K562 (cell line): Measurements from ENCODE around the gene S100A6. TPM values are rescaled to one million over a fixed set of nuclear protein-coding genes. Genes with fewer than 3 reads are reported as not detected.

Source experiments
- ATAC-seq: fragments of 200-7000 bp; cut with Tn5 transposase; 3 replicates; pipeline ENCODE4 v1.9.1; 2020; ENCODE audit warnings: moderate library complexity
- BruUV-seq: library from RNA; stranded (reverse); fragments of 400-500 nt; replicated peaks from 2 replicates; lab custom pipeline; 2021; lab: Mats Ljungman, UMichigan
- CTCF ChIA-PET: fragments of 300-600 bp; formaldehyde crosslinking; extraction: SDS; loops from one replicate; lab custom pipeline; 2021; ENCODE audit warnings: low intra/inter-chr PET ratio; lab: Yijun Ruan, JAX
- POLR2A ChIA-PET: fragments of 300-600, 350-650 bp; sonication (Branson Sonifier 250); formaldehyde crosslinking; extraction: SDS; loops from one replicate; lab custom pipeline; 2021; ENCODE audit warnings: antibody characterized with exemption, inconsistent platforms; lab: Yijun Ruan, JAX
- DNase-seq, 4 experiments: peaks; one replicate each; pipeline versions ENCODE4 v3.0.0 to v3.0.0-alpha.2; 2011 to 2018; ENCODE audit warnings: low spot score in 3 of 4, mixed read lengths in 3 of 4; ENCODE audit errors: extremely low read depth in 1 of 4
- FAIRE-seq: peaks from 2 replicates; lab custom pipeline; 2011; peaks lifted over from hg19 to GRCh38; lab: Jason Lieb, UNC
- H2AFZ ChIP-seq: 2 replicates; pipeline ENCODE4 v1.6.0; 2011; ENCODE audit warnings: low read depth, low read length, control low read depth, inconsistent platforms
- H3K27ac ChIP-seq: fragments of 200-600 bp; 3 replicates; pipeline ENCODE4 v1.8.0; 2011; ENCODE audit warnings: low read depth, mild to moderate bottlenecking, control low read depth, inconsistent platforms, low read length, moderate library complexity, mixed read lengths; ENCODE audit errors: extremely low read depth
- H3K27me3 ChIP-seq, 2 experiments: fragments of 300-600 bp in 1 of 2; 2 replicates in 1 of 2; 3 replicates in 1 of 2; pipeline versions ENCODE4 v1.6.0 to v1.8.0; 2011; ENCODE audit warnings: inconsistent platforms in 2 of 2, low read length in 2 of 2, mild to moderate bottlenecking in 1 of 2, mixed read lengths in 1 of 2, moderate library complexity in 1 of 2; ENCODE audit not compliant: control insufficient read depth in 2 of 2, insufficient read depth in 2 of 2
- H3K36me3 ChIP-seq: fragments of 300-600 bp; 3 replicates; pipeline ENCODE4 v1.8.0; 2011; ENCODE audit warnings: mild to moderate bottlenecking, low read length, inconsistent platforms; ENCODE audit not compliant: control insufficient read depth, insufficient read depth
- H3K4me1 ChIP-seq, 2 experiments: fragments of 200-600 bp in 1 of 2; replicated peaks in 1 of 2; 2 replicates in 1 of 2; 3 replicates in 1 of 2; pipeline versions ENCODE4 v1.5.1 to v1.8.0; 2011; ENCODE audit warnings: inconsistent platforms in 2 of 2, low read length in 2 of 2, mild to moderate bottlenecking in 1 of 2, mixed read lengths in 1 of 2, moderate library complexity in 1 of 2; ENCODE audit not compliant: control insufficient read depth in 2 of 2, insufficient read depth in 2 of 2
- H3K4me2 ChIP-seq: 2 replicates; pipeline ENCODE4 v1.6.1; 2011; ENCODE audit warnings: low read length, control low read depth, inconsistent platforms, mixed read lengths; ENCODE audit not compliant: insufficient read depth
- H3K4me3 ChIP-seq: fragments of 200-600 bp; sonication (generic), shearing (Covaris generic); 2 replicates; pipeline ENCODE4 v1.5.1; 2016; ENCODE audit warnings: control low read depth, inconsistent platforms
- H3K79me2 ChIP-seq: fragments of 200-600 bp; 3 replicates; pipeline ENCODE4 v1.8.0; 2011; ENCODE audit warnings: low read length, inconsistent platforms; ENCODE audit not compliant: control insufficient read depth, insufficient read depth
- H3K9ac ChIP-seq, 2 experiments: 2 replicates each; pipeline versions ENCODE4 v1.6.0 to v1.6.1; 2011; ENCODE audit warnings: low read depth in 2 of 2, low read length in 2 of 2, control low read depth in 1 of 2, inconsistent platforms in 1 of 2, mild to moderate bottlenecking in 1 of 2, mixed read lengths in 1 of 2; ENCODE audit not compliant: insufficient read depth in 1 of 2
- H3K9me1 ChIP-seq: one replicate; pipeline ENCODE4 v1.6.0; 2011; ENCODE audit warnings: inconsistent platforms, mild to moderate bottlenecking, low read length, moderate library complexity; ENCODE audit not compliant: control insufficient read depth, insufficient read depth
- H3K9me3 ChIP-seq: replicated peaks from 2 replicates; pipeline ENCODE4 v1.5.1; 2011; ENCODE audit warnings: low read depth, low read length, inconsistent platforms; ENCODE audit not compliant: control insufficient read depth, insufficient read depth
- H4K20me1 ChIP-seq: replicated peaks from 2 replicates; pipeline ENCODE4 v1.6.1; 2011; ENCODE audit warnings: low read length, inconsistent platforms, mixed read lengths; ENCODE audit not compliant: control insufficient read depth, insufficient read depth
- CEBPB ChIP-seq: fragments of 450-650 bp; IDR thresholded peaks from 2 replicates; pipeline ENCODE4 v1.6.1; 2016; ENCODE audit warnings: missing genetic modification characterization, missing compliant biosample characterization
- CREM ChIP-seq: IDR thresholded peaks from 2 replicates; pipeline ENCODE4 v1.6.1; 2014; ENCODE audit warnings: antibody characterized with exemption, low read depth
- ERF ChIP-seq: fragments of 450-650 bp; formaldehyde crosslinking; IDR thresholded peaks from 2 replicates; pipeline ENCODE4 v1.4.0; 2020; ENCODE audit warnings: mild to moderate bottlenecking, mixed read lengths
- MCM3 ChIP-seq: fragments of 450-650 bp; IDR thresholded peaks from 2 replicates; pipeline ENCODE4 v1.6.1; 2016
- MECOM ChIP-seq: fragments of 250-450 bp; sonication (Bioruptor Pico); IDR thresholded peaks from 2 replicates; pipeline ENCODE4 v1.8.0; 2022; ENCODE audit warnings: inconsistent platforms
- MTA3 ChIP-seq: fragments of 450-650 bp; formaldehyde crosslinking; IDR thresholded peaks from 2 replicates; pipeline ENCODE4 v1.6.1; 2017; ENCODE audit warnings: mild to moderate bottlenecking, borderline replicate concordance
- NCOA2 ChIP-seq, 2 experiments: fragments of 450-650 bp; IDR thresholded peaks; 2 replicates each; pipeline ENCODE4 v1.6.1; 2018; ENCODE audit warnings: mild to moderate bottlenecking in 2 of 2, moderate library complexity in 1 of 2; ENCODE audit not compliant: partially characterized antibody in 2 of 2
- NCOA6 ChIP-seq: fragments of 450-650 bp; IDR thresholded peaks from 2 replicates; pipeline ENCODE4 v1.6.1; 2017; ENCODE audit warnings: mild to moderate bottlenecking
- TAL1 ChIP-seq: fragments of 450-650 bp; IDR thresholded peaks from 2 replicates; pipeline ENCODE4 v1.6.1; 2016; ENCODE audit warnings: mild to moderate bottlenecking
- TBP ChIP-seq: optimal IDR thresholded peaks from 2 replicates; pipeline ENCODE3; 2011; ENCODE audit warnings: low read depth, low read length, improper control_type of control experiment
- WGBS: fragments of 100-300 bp; shearing (Covaris generic); methylation state at CpG from one replicate; pipeline ENCODE4 v1.1.6; 2016; ENCODE audit warnings: low coverage, mixed read lengths; ENCODE audit not compliant: insufficient coverage; ENCODE audit errors: missing lambda C conversion rate; 5-methylcytosine and 5-hydroxymethylcytosine counted together
- in situ Hi-C: fragments of 300-500 bp; cut with MboI; formaldehyde crosslinking; loops from 4 replicates; pipeline ENCODE4 v1.15.0; 2018; ENCODE audit warnings: inconsistent platforms, mixed read lengths
- intact Hi-C: fragments of 100-400 bp; cut with micrococcal nuclease; formaldehyde crosslinking; loops from 2 replicates; pipeline ENCODE4 v1.14.2; 2022
- polyA plus RNA-seq, 8 experiments: library from polyadenylated mRNA; depleted of rRNA in 4 of 8; stranded (reverse) in 5 of 8; unstranded in 3 of 8; fragments of >200 nt; fragmentation: Nextera tagmentation in 2 of 8; fragmentation: Illumina TruSeq in 1 of 8; extraction: Ambion mirVana in 2 of 8; extraction: Trizol in 1 of 8; gene quantifications; 2 replicates each; pipeline versions ENCODE4 v1.2.1 to v1.2.3, GENCODE V29; 2011 to 2014; ENCODE audit warnings: inconsistent platforms in 1 of 8, missing spikeins in 1 of 8
- total RNA-seq, 7 experiments: library from RNA; depleted of rRNA in 6 of 7; stranded (reverse); fragments of >200 nt in 6 of 7; fragmentation: Illumina TruSeq in 2 of 7; extraction: Trizol in 2 of 7; gene quantifications; 2 replicates each; pipeline versions ENCODE4 v1.2.1 to v1.2.3, GENCODE V29; 2011 to 2021; ENCODE audit warnings: low replicate concordance in 1 of 7
- TF ChIP-seq, protein P1 (sequence below): fragments of 200-800 bp; sonication (Bioruptor generic); IDR thresholded peaks from 2 replicates; pipeline ENCODE4 v1.6.1; 2016; ENCODE audit warnings: missing genetic modification characterization, missing compliant biosample characterization
- TF ChIP-seq, protein P2 (sequence below): sonication (generic); formaldehyde crosslinking; IDR thresholded peaks from 2 replicates; pipeline ENCODE4 v1.8.0; 2022; ENCODE audit warnings: mild to moderate bottlenecking, missing genetic modification reagents
- TF ChIP-seq, protein P3 (sequence below): sonication (generic); formaldehyde crosslinking; IDR thresholded peaks from 2 replicates; pipeline ENCODE4 v1.8.0; 2022; ENCODE audit warnings: mild to moderate bottlenecking, missing genetic modification reagents

Gene S100A6
- total and polyA plus RNA-seq, 9 of the 15 experiments (the other 6 are each of a cell fraction or from before 2014, with no cell fraction given) = 9.8 to 66.5 (median 23.2) TPM

DNA sequence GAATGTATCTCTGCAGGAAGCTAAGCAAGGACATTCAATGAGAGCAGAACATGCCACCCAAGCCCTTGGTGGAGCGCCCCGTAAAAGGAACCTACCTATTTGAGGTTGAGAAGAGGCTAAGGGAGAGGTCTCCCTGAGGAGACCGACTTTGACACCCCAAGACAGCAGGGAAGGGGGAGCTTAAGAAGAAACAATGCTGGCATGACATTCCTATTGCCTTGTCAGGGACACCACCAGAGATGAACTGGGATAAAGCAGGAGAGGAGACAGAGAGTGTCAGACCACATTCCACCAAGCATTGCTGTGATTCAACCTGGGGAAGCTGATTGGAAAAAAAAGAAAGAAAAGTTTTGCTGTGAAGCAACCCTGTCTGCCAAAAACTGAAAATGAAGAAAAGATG lies 43.1 kb upstream of the S100A6 start:
- ATAC-seq (no peak), FAIRE-seq (no peak), DNase-seq (no peak)
- Histone ChIP-seq H3K36me3 (no peaks in the 10 kb centered on the region), H3K27me3 (no peaks in the 10 kb centered on the region), H3K9me3 (no peaks in the 10 kb centered on the region), H2AFZ (no peak overlapping the region), H3K9ac (no peak overlapping the region), H3K9me1 (no peaks in the 10 kb centered on the region), H3K4me1 (peaks cover 0 to 5% of the 10 kb centered on the region in 2 experiments; a peak in 2 of 5 replicates), H3K79me2 (no peaks in the 10 kb centered on the region), H3K4me3 (no peak overlapping the region), H3K4me2 (no peak overlapping the region), H4K20me1 (no peaks in the 10 kb centered on the region), H3K27ac (no peak overlapping the region)
- in situ Hi-C loops = no loop called here
- no TSS peak for BruUV-seq
- POLR2A ChIA-PET = interaction anchor here (0.6 to 1.1 kb wide), 2 partner anchors 18 to 19 kb away, joined by 3 read pairs; no protein-coding TSS in a partner anchor
- intact Hi-C loops = no loop called here
- CTCF ChIA-PET = no interaction called here
- WGBS = 5% methylated on average over 3 of the region's 3 CpGs
- no peak for TF ChIP-seq CEBPB
- no peak for TF ChIP-seq MCM3
- TF ChIP-seq TAL1 = no peak
- TF ChIP-seq, protein P1, sequence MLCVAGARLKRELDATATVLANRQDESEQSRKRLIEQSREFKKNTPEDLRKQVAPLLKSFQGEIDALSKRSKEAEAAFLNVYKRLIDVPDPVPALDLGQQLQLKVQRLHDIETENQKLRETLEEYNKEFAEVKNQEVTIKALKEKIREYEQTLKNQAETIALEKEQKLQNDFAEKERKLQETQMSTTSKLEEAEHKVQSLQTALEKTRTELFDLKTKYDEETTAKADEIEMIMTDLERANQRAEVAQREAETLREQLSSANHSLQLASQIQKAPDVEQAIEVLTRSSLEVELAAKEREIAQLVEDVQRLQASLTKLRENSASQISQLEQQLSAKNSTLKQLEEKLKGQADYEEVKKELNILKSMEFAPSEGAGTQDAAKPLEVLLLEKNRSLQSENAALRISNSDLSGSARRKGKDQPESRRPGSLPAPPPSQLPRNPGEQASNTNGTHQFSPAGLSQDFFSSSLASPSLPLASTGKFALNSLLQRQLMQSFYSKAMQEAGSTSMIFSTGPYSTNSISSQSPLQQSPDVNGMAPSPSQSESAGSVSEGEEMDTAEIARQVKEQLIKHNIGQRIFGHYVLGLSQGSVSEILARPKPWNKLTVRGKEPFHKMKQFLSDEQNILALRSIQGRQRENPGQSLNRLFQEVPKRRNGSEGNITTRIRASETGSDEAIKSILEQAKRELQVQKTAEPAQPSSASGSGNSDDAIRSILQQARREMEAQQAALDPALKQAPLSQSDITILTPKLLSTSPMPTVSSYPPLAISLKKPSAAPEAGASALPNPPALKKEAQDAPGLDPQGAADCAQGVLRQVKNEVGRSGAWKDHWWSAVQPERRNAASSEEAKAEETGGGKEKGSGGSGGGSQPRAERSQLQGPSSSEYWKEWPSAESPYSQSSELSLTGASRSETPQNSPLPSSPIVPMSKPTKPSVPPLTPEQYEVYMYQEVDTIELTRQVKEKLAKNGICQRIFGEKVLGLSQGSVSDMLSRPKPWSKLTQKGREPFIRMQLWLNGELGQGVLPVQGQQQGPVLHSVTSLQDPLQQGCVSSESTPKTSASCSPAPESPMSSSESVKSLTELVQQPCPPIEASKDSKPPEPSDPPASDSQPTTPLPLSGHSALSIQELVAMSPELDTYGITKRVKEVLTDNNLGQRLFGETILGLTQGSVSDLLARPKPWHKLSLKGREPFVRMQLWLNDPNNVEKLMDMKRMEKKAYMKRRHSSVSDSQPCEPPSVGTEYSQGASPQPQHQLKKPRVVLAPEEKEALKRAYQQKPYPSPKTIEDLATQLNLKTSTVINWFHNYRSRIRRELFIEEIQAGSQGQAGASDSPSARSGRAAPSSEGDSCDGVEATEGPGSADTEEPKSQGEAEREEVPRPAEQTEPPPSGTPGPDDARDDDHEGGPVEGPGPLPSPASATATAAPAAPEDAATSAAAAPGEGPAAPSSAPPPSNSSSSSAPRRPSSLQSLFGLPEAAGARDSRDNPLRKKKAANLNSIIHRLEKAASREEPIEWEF = no peak
- TF ChIP-seq, protein P2, sequence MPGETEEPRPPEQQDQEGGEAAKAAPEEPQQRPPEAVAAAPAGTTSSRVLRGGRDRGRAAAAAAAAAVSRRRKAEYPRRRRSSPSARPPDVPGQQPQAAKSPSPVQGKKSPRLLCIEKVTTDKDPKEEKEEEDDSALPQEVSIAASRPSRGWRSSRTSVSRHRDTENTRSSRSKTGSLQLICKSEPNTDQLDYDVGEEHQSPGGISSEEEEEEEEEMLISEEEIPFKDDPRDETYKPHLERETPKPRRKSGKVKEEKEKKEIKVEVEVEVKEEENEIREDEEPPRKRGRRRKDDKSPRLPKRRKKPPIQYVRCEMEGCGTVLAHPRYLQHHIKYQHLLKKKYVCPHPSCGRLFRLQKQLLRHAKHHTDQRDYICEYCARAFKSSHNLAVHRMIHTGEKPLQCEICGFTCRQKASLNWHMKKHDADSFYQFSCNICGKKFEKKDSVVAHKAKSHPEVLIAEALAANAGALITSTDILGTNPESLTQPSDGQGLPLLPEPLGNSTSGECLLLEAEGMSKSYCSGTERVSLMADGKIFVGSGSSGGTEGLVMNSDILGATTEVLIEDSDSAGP (CRISPR knock-in tag) = no peak
- no peak for TF ChIP-seq MECOM
- TF ChIP-seq CREM = no peak
- TF ChIP-seq, protein P3, sequence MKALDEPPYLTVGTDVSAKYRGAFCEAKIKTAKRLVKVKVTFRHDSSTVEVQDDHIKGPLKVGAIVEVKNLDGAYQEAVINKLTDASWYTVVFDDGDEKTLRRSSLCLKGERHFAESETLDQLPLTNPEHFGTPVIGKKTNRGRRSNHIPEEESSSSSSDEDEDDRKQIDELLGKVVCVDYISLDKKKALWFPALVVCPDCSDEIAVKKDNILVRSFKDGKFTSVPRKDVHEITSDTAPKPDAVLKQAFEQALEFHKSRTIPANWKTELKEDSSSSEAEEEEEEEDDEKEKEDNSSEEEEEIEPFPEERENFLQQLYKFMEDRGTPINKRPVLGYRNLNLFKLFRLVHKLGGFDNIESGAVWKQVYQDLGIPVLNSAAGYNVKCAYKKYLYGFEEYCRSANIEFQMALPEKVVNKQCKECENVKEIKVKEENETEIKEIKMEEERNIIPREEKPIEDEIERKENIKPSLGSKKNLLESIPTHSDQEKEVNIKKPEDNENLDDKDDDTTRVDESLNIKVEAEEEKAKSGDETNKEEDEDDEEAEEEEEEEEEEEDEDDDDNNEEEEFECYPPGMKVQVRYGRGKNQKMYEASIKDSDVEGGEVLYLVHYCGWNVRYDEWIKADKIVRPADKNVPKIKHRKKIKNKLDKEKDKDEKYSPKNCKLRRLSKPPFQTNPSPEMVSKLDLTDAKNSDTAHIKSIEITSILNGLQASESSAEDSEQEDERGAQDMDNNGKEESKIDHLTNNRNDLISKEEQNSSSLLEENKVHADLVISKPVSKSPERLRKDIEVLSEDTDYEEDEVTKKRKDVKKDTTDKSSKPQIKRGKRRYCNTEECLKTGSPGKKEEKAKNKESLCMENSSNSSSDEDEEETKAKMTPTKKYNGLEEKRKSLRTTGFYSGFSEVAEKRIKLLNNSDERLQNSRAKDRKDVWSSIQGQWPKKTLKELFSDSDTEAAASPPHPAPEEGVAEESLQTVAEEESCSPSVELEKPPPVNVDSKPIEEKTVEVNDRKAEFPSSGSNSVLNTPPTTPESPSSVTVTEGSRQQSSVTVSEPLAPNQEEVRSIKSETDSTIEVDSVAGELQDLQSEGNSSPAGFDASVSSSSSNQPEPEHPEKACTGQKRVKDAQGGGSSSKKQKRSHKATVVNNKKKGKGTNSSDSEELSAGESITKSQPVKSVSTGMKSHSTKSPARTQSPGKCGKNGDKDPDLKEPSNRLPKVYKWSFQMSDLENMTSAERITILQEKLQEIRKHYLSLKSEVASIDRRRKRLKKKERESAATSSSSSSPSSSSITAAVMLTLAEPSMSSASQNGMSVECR (CRISPR knock-in tag) = no peak
- no peak for TF ChIP-seq TBP
- TF ChIP-seq NCOA6 = no peak
- TF ChIP-seq ERF (CRISPR knock-in tag) = no peak
- no peak for TF ChIP-seq NCOA2 (IDR thresholded peaks at IDR 0.05; ENCODE audit: partially characterized antibody in 2 of 2)
- TF ChIP-seq MTA3 = no peak
